GM23248 (cell line): ENCODE data around the gene PPP2R5C.

Source experiments
- EZH2 ChIP-seq: fragments of 200-600 bp; sonication (generic); IDR thresholded peaks from 2 replicates; pipeline ENCODE4 v1.6.1; 2018; ENCODE audit warnings: antibody characterized with exemption, mild to moderate bottlenecking; ENCODE audit not compliant: insufficient read depth, poor library complexity, severe bottlenecking
- EZH2phosphoT487 ChIP-seq: fragments of 200-600 bp; sonication (generic); IDR thresholded peaks from 2 replicates; pipeline ENCODE4 v1.6.1; 2018; ENCODE audit warnings: antibody characterized with exemption, moderate library complexity, mild to moderate bottlenecking, low read depth; ENCODE audit not compliant: insufficient read depth

DNA sequence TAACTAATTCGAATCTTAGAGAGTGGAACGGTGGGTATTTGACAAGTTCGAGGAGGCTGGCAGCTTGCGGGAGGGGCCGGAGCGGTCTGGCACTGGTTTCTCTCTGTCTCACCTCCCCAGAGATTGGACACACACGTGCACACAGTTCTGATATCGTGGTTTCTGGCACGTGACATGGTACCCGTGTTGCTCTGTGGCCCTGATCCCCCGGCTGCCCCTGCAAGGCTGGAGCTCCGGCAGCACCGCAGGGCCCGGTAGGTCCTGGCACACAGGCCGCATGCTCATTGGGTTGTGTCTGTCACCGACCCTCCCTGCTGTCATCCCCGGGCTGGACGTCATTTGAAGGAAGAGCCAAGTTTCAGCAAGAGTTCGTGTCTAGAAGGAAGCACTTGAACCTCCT is 82.7 kb downstream of the PPP2R5C start:
- TF ChIP-seq EZH2 (no peak), EZH2phosphoT487 (no peak)
